ENCODE measurements around the gene PARP4. TPM values are rescaled to one million over a fixed set of nuclear protein-coding genes. Genes with fewer than 3 reads are reported as not detected.
"Not testable (repeated sequence)": the region's sequence is repeated elsewhere in the genome, so short reads cannot be mapped to it uniquely, and the experiment has no call there.

PARP4 gene
- 10 to 100 TPM; 46.4 to 51.3 (median 49.9) TPM for polyA plus RNA-seq (ENCODE audit: insufficient read length in 3 of 3)
- long read RNA-seq, donor 1, partial matches to known transcripts = 0 of 1 reads
- long read RNA-seq, donor 1, other reads (novel, unspliced or antisense) = 0 of 1 reads
- long read RNA-seq, donor 2, partial matches to known transcripts = 7 of 8 reads
- long read RNA-seq, donor 2, other reads (novel, unspliced or antisense) = 0 of 8 reads
- long read RNA-seq, donor 3, partial matches to known transcripts = 20 of 20 reads
- long read RNA-seq, donor 3, other reads (novel, unspliced or antisense) = 0 of 20 reads
- long read RNA-seq, donor 4, full-length matches to known transcripts = 2 of 9 reads
- long read RNA-seq, donor 4, partial matches to known transcripts = 7 of 9 reads
- long read RNA-seq, donor 4, other reads (novel, unspliced or antisense) = 0 of 9 reads
- long read RNA-seq, donor 5 = 0 reads
- long read RNA-seq, donor 6, full-length matches to known transcripts = 1 of 16 reads
- long read RNA-seq, donor 6, partial matches to known transcripts = 15 of 16 reads
- long read RNA-seq, donor 6, other reads (novel, unspliced or antisense) = 0 of 16 reads
- long read RNA-seq, donor 7, full-length matches to known transcripts = 1 of 9 reads
- long read RNA-seq, donor 7, partial matches to known transcripts = 8 of 9 reads
- long read RNA-seq, donor 7, other reads (novel, unspliced or antisense) = 0 of 9 reads
- long read RNA-seq, donor 8, full-length matches to known transcripts = 1 of 30 reads
- long read RNA-seq, donor 8, partial matches to known transcripts = 29 of 30 reads
- long read RNA-seq, donor 8, other reads (novel, unspliced or antisense) = 0 of 30 reads
- long read RNA-seq, donor 9, partial matches to known transcripts = 5 of 5 reads
- long read RNA-seq, donor 9, other reads (novel, unspliced or antisense) = 0 of 5 reads
- long read RNA-seq, donor 10, partial matches to known transcripts = 13 of 13 reads
- long read RNA-seq, donor 10, other reads (novel, unspliced or antisense) = 0 of 13 reads
- long read RNA-seq, donor 11, full-length matches to known transcripts = 1 of 1 reads
- long read RNA-seq, donor 11, partial matches to known transcripts = 0 of 1 reads
- long read RNA-seq, donor 11, other reads (novel, unspliced or antisense) = 0 of 1 reads
- long read RNA-seq, donor 12, full-length matches to known transcripts = 3 of 9 reads
- long read RNA-seq, donor 12, partial matches to known transcripts = 6 of 9 reads
- long read RNA-seq, donor 12, other reads (novel, unspliced or antisense) = 0 of 9 reads
- long read RNA-seq, donor 13 = 0 reads
- long read RNA-seq, donor 14, full-length matches to known transcripts = 3 of 9 reads
- long read RNA-seq, donor 14, partial matches to known transcripts = 6 of 9 reads
- long read RNA-seq, donor 14, other reads (novel, unspliced or antisense) = 0 of 9 reads
- long read RNA-seq, donor 15, full-length matches to known transcripts = 1 of 1 reads
- long read RNA-seq, donor 15, partial matches to known transcripts = 0 of 1 reads
- long read RNA-seq, donor 15, other reads (novel, unspliced or antisense) = 0 of 1 reads
- long read RNA-seq, donor 16, full-length matches to known transcripts = 4 of 28 reads
- long read RNA-seq, donor 16, partial matches to known transcripts = 24 of 28 reads
- long read RNA-seq, donor 16, other reads (novel, unspliced or antisense) = 0 of 28 reads

GRCh38 chr13:24512197-24512907 is at the start of gene PARP4:
PARP4 (minus strand) TSS chr13:24512778; CDS start chr13:24503776, 9,002 bp downstream.
- peak; percentile 56 to 79 (median 71) for DNase-seq (ENCODE audit: extremely low read depth in 1 of 11, low read depth in 9 of 11, low spot score in 4 of 11)

DNA sequence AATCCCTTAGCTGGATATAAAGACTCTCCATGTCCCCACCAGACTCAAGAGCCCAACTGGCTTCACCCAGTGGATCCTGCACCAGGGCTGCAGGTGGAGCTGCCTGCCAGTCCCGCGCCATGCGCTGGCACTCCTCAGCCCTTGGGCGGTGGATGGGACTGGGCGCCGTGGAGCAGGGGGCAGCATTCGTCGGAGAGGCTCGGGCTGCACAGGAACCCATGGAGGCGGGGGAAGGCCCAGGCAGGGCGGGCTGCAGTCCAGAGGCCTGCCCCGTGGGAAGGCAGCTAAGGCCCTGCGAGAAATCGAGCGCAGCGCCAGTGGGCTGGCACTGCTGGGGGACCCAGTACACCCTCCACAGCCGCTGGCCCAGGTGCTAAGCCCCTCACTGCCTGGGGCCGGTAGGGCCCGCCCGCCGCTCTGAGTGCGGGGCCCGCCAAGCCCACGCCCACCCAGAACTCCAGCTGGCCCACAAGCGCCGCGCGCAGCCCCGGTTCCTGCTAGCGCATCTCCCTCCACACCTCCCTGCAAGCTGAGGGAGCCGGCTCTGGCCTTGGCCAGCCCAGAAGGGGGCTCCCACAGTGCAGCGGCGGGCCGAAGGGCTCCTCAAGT is 48.1 kb upstream of the PARP4 start:
- DNase-seq (ENCODE audit: extremely low read depth in 1 of 11, low read depth in 9 of 11, low spot score in 4 of 11) = not testable (repeated sequence)

DNA sequence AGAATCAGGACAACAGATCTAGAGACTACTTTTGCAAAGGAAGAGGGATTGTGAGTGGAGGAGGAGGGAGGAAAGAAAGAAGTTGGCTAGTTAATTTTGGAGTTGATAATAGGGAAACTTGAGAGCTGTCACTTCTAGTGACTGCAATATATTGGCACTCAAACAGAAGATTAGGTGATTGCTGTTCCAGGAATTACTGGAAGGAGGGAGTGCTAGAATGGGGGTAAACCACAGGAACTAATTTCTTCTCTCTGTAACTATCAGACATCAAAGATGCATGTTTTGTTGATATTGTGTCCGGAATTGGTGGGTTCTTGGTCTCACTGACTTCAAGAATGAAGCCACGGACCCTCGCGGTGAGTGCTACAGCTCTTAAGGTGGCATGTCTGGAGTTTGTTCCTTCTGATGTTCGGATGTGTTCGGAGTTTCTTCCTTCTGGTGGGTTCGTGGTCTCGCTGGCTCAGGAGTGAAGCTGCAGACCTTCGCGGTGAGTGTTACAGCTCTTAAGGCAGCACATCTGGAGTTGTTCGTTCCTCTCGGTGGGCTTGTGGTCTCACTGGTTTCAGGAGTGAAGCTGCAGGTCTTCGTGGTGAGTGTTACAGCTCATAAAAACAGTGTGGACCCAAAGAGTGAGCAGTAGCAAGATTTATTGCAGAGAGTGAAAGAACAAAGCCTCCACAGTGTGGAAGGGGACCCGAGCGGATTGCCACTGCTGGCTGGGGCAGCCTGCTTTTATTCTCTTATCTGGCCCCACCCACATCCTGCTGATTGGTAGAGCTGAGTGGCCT is 47.0 kb upstream of the PARP4 start:
- not testable (repeated sequence) for DNase-seq (ENCODE audit: extremely low read depth in 1 of 11, low read depth in 9 of 11, low spot score in 4 of 11)

- no peak for DNase-seq (ENCODE audit: extremely low read depth in 1 of 11, low read depth in 9 of 11, low spot score in 4 of 11)
Observed at GRCh38 chr13:24557081-24557480, 44.5 kb upstream of the PARP4 start.

GRCh38 chr13:24553892-24554291 is 41.3 kb upstream of the PARP4 start:
- DNase-seq (ENCODE audit: extremely low read depth in 1 of 11, low read depth in 9 of 11, low spot score in 4 of 11) = not testable (repeated sequence)

- DNase-seq (ENCODE audit: extremely low read depth in 1 of 11, low read depth in 9 of 11, low spot score in 4 of 11) = peak in 5 of 11 donors; percentile 3 to 19 (median 16)
Observed at GRCh38 chr13:24541476-24542352, 29.1 kb upstream of the PARP4 start.

GRCh38 chr13:24541127-24541475 is 28.5 kb upstream of the PARP4 start:
- no peak for DNase-seq (ENCODE audit: extremely low read depth in 1 of 11, low read depth in 9 of 11, low spot score in 4 of 11)

- DNase-seq (ENCODE audit: extremely low read depth in 1 of 11, low read depth in 9 of 11, low spot score in 4 of 11) = peak in 2 of 11 donors; percentile 5 to 6
Observed at GRCh38 chr13:24540236-24541126, 27.9 kb upstream of the PARP4 start.

GRCh38 chr13:24539500-24540165 is 27.1 kb upstream of the PARP4 start:
- DNase-seq (ENCODE audit: extremely low read depth in 1 of 11, low read depth in 9 of 11, low spot score in 4 of 11) = no peak

- no peak for DNase-seq (ENCODE audit: extremely low read depth in 1 of 11, low read depth in 9 of 11, low spot score in 4 of 11)
Observed at GRCh38 chr13:24529478-24529877, 16.9 kb upstream of the PARP4 start.

DNA sequence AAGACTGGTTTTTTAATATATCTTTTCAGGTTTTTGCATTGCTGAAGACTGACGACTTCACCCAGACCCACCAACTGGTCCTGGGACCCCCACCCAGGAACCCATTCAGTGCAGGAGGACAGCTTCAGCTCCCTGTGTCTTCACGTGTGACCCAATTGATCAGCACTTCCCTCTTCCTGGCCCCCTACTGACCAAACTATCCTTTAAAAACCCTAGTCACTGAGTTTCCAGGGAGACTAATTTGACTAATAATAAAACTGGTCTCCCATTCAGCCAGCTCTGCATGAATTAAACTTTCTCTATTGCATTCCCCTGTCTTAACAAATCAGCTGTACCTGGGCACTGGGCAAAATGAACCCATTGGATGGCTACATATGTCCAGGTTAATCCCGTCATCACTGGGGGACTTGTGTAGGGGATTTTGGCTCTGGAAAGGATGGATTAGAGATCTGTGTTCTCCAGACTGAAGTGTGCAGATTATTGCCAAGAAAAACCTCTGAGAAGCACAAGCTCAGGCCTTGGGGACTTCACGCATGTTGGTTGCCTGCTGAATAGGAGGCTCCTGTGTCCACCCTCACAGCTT is 16.3 kb upstream of the PARP4 start:
- no peak for DNase-seq (ENCODE audit: extremely low read depth in 1 of 11, low read depth in 9 of 11, low spot score in 4 of 11)

- no peak for DNase-seq (ENCODE audit: extremely low read depth in 1 of 11, low read depth in 9 of 11, low spot score in 4 of 11)
Observed at GRCh38 chr13:24527266-24527775, 14.7 kb upstream of the PARP4 start.

GRCh38 chr13:24520733-24521132 is 8.2 kb upstream of the PARP4 start:
- DNase-seq (ENCODE audit: extremely low read depth in 1 of 11, low read depth in 9 of 11, low spot score in 4 of 11) = no peak

DNA sequence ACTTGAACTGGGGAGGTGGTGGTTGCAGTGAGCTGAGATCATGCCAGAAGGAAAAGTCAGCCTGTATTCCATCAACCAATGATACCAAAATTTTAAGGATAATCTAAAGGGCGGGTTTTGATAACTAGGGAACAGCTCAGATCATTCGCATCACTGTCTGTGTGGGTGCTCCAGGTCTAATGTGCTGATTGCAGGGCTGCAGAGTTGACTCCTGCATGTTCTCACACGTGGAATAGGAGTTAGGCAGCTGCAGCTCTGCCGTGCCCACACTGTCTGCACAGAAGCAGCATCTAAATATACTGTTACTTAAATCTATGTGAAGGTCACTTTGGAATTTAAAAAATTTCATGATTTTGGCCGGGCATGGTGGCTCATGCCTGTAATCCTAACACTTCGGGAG is 4.3 kb upstream of the PARP4 start:
- no peak for DNase-seq (ENCODE audit: extremely low read depth in 1 of 11, low read depth in 9 of 11, low spot score in 4 of 11)
